Daoy (cell line): Measurements from ENCODE around the gene ESYT1. TPM values are rescaled to one million over a fixed set of nuclear protein-coding genes. Genes with fewer than 3 reads are reported as not detected.

ENCODE experiments used
- DNase-seq: peaks from one replicate; pipeline ENCODE4 v3.0.0-alpha.2; 2015; ENCODE audit warnings: low read depth
- total RNA-seq: library from RNA; depleted of rRNA; stranded (reverse); fragments of >200 nt; shearing (Covaris generic); gene quantifications from 2 replicates; pipeline ENCODE4 v1.2.3, GENCODE V29; 2014

The ESYT1 gene
- total RNA-seq, 1 experiment from 2014 or later, result 69.6 TPM

GRCh38 chr12:56128670-56129205 is 671 bp downstream of the ESYT1 start:
- DNase-seq, result peak; percentile 60

DNA sequence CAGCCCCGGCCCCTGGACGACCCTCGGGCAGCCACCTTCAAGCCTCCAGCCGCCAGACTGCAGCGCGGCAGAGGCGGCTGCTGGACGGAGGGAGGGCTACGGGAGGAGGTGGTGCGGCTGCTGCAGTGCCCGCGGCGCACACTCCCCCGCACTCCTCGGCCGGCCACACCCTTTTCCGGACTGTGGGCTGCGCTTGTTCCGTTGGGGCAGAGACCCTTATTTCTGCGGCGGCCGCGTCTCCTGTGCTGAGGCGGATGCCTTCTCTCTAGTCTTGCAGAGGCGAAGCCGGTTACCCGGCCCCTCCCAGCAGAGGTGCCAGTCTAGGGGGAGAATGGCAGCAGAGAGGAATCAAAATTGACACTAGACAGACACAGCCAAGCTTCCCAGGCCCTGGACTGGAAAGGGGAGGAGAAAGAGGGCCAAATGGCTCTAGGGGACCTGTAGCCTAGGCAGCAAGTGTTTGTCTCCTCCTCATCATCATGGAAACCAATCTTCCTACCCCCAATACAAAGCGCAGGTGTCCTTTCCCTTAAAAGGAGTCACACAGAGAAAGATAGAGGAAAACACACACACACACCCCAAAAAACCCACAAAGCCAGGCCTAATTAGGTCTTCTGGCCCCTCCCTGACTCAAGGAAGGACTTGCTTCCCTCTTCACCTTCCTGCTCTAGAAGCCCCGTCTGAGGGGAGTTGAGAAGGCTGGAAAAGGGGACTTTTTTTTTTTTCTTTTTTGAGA is 1.3 kb downstream of the ESYT1 start:
- DNase-seq, result peak; percentile 84

- DNase-seq, result no peak
These were observed 2.0 kb downstream of the ESYT1 start for GRCh38 chr12:56129942-56130495.

GRCh38 chr12:56130876-56131275 is 2.8 kb downstream of the ESYT1 start:
- no peak for DNase-seq

DNA sequence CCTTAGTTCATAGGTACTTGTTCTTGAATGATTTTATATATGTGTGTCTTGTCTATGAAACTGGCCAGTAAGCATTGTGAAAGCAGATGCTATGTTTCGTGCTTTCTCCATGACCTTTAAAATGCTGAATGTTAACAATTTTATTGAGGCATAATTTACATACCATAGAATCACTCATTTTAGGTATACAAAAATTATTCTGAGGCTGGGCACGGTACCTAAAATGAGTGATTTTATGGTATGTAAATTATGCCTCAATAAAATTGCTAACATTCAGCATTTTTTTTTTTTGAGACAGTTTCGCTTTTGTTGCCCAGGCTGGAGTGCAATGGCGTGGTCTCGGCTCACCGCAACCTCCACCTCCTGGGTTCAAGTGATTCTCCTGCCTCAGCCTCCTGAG is 6.8 kb downstream of the ESYT1 start:
- no peak for DNase-seq

DNA sequence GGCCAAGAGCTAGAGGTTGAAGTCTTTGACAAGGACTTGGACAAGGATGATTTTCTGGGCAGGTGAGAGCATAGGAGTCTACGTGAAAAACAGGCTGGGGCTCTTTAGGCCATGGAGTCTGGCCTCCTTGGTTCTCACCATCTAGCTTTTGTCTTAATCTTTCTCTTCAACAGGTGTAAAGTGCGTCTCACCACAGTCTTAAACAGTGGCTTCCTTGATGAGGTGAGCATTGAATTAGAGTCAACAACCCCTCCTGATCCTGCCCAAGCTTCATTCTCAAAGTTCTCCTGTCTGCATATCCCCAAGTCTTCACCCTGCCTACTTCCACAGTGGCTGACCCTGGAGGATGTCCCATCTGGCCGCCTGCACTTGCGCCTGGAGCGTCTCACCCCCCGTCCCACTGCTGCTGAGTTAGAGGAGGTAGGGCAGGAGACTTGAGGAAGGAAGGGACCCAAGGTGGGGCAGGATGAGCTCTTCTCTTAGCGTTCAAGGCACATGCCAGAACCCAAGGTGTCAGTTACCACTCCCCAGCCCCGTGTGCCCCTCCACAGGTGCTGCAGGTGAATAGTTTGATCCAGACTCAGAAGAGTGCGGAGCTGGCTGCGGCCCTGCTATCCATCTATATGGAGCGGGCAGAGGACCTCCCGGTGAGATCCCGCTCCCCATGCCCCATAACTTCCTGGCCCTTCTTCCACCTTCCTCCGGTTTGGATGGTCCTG is 9.9 kb downstream of the ESYT1 start:
- DNase-seq, result no peak

GRCh38 chr12:56141946-56142784 is 14.1 kb downstream of the ESYT1 start:
- no peak for DNase-seq

DNA sequence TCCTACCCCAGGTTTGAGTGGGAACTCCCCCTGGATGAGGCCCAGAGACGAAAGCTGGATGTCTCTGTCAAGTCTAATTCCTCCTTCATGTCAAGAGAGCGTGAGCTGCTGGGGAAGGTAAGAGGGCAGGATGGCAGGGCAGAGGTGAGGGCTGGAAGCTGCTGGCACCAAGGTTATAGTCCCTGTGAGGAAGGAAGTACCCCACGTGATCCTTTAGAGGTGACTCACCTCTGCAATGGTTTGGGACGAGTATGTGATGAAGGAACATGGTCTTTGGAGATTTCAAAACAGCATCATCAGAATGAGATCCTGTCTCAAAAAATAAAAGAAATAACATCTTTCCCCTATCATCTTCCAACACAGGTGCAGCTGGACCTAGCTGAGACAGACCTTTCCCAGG is 15.2 kb downstream of the ESYT1 start:
- no peak for DNase-seq

- no peak for DNase-seq
These were observed 15.8 kb downstream of the ESYT1 start for GRCh38 chr12:56143870-56144269.

GRCh38 chr12:56145217-56145616 is 17.1 kb downstream of the ESYT1 start:
- DNase-seq, result no peak

GRCh38 chr12:56146492-56147460 is 18.7 kb downstream of the ESYT1 start:
- DNase-seq, result peak; percentile 35

DNA sequence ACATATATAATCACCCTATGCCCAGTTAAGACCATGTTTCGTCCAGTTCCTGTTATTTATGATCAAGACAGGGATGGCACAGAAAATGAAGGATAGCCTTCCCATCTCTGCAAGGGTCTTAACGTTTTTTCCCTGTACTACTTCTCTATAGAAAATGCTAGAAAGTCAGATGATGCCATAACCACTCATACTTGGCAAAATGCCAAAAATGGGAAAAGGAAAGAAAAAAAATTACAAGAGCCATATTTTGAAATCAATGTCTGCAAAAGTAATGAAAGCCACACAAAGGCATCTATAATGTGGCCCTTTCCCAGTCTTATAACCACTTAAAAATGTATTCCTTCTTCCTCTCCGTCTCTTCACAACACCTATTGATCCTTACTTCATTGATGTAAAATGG is 22.5 kb downstream of the ESYT1 start:
- DNase-seq, result no peak

DNA sequence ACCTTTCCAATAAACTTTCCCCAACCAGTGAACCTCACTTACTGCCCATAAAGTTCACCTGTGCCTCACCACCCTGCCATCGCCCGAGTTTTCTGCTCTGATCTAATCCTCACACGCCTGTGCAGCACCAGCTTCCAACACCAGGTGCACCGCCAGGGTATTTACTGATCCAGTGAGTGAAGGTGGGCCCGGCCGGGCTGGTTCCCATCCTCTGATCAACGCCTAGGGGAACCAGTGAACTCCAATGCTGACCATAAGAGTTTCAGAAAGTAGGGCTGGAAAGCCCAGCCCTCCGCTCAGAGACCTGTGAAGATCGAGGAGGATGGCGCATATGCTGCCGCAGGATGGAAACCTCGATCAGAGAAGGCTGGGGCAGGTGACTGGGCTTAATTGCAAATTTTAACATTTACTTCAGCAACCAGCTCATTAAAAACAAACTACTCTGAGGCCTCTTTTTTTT is 23.6 kb downstream of the ESYT1 start:
- DNase-seq, result peak; percentile 17

GRCh38 chr12:56152132-56152755 is 24.2 kb downstream of the ESYT1 start, which contains the start of gene MYL6B:
Gene MYL6B, plus strand, starts transcription at chr12:56152587. Its CDS starts 1,332 bp downstream, at chr12:56153919.
- DNase-seq, result peak; percentile 98

DNA sequence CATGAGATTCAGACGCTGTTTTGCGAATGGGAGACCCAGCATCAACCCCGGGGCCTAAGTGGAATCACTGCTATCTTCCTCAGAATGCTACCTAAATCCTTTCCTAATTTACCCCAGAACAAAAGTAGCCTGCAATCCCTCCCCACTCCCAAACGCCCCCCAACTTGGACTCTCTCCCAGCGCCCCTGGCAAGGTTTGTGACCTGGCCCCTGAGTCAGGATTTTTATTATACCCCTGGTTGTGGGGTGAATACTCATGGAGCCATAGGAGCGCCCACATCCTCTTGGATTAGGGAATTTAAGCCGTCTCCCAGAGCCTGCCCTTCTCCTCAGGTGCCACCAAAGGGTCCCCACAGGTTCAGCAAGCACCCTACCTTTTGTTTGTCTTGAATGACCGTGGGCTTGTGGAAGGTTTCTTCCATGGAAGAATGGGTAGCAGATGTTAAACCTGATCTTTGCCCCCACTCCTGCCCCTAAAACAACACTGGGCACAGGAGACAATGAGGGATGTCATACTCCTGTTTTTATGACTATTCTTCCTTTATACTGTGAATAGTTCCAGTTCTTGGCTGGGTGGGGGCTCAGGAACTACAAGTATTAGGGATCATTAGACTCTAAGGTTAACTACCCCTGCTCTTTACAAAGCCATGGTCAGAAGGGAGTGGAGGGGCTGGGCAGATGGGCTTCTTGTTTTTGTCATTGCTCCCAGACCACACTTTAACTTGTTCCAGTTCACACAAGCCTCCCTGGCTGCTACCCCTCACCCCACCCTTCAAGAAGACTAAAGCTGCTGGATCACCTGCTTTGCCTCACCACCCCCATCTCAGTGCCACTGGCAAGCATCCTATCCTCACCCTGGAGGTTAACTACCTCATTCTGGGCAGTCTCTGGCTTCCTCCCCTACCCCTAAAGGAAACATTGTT is 24.9 kb downstream of the ESYT1 start:
- DNase-seq, result no peak

- DNase-seq, result no peak
These were observed 25.6 kb downstream of the ESYT1 start for GRCh38 chr12:56153678-56154065.

- no peak for DNase-seq
These were observed 26.2 kb downstream of the ESYT1 start for GRCh38 chr12:56154246-56154771.

GRCh38 chr12:56154818-56155217 is 26.8 kb downstream of the ESYT1 start:
- DNase-seq, result no peak
